Measurements from ENCODE around the gene FGF4.
"Not testable (repeated sequence)": the region's sequence is repeated elsewhere in the genome, so short reads cannot be mapped to it uniquely, and the experiment has no call there.

The FGF4 gene

GRCh38 chr11:69765498-69765995 is 9.6 kb downstream of the FGF4 start:
- DNase-seq, result no peak

GRCh38 chr11:69764918-69765317 is 10.2 kb downstream of the FGF4 start:
- DNase-seq, result not testable (repeated sequence)

- DNase-seq, result no peak
These were observed 14.8 kb downstream of the FGF4 start for GRCh38 chr11:69760319-69760718.

GRCh38 chr11:69752890-69753289 is 22.3 kb downstream of the FGF4 start:
- no peak for DNase-seq

GRCh38 chr11:69750875-69751597 is 24.1 kb downstream of the FGF4 start:
- no peak for DNase-seq

GRCh38 chr11:69750108-69750850 is 24.9 kb downstream of the FGF4 start:
- no peak for DNase-seq

GRCh38 chr11:69748637-69749036 is 26.5 kb downstream of the FGF4 start:
- DNase-seq, result no peak

- no peak for DNase-seq
These were observed 28.1 kb downstream of the FGF4 start for GRCh38 chr11:69746752-69747742.

GRCh38 chr11:69746140-69746539 is 29.0 kb downstream of the FGF4 start:
- DNase-seq, result no peak

- no peak for DNase-seq
These were observed 29.9 kb downstream of the FGF4 start for GRCh38 chr11:69745201-69745600.

- no peak for DNase-seq
These were observed 30.7 kb downstream of the FGF4 start for GRCh38 chr11:69744435-69744834.

- DNase-seq, result no peak
These were observed 40.3 kb downstream of the FGF4 start for GRCh38 chr11:69734841-69735240.

- DNase-seq, result no peak
These were observed 40.8 kb downstream of the FGF4 start for GRCh38 chr11:69734367-69734766.

- DNase-seq, result no peak
These were observed 42.2 kb downstream of the FGF4 start for GRCh38 chr11:69732910-69733309.

GRCh38 chr11:69731110-69731509 is 44.0 kb downstream of the FGF4 start:
- no peak for DNase-seq

GRCh38 chr11:69730500-69730899 is 44.6 kb downstream of the FGF4 start:
- no peak for DNase-seq

- no peak for DNase-seq
These were observed 45.9 kb downstream of the FGF4 start for GRCh38 chr11:69729252-69729651.

- no peak for DNase-seq
These were observed 47.9 kb downstream of the FGF4 start for GRCh38 chr11:69727266-69727665.

- DNase-seq, result no peak
These were observed 48.7 kb downstream of the FGF4 start for GRCh38 chr11:69726481-69726880.

- DNase-seq, result no peak
These were observed 49.1 kb downstream of the FGF4 start for GRCh38 chr11:69726019-69726418.

GRCh38 chr11:69721745-69722144 is 53.4 kb downstream of the FGF4 start:
- DNase-seq, result no peak

- DNase-seq, result no peak
These were observed 54.0 kb downstream of the FGF4 start for GRCh38 chr11:69721106-69721505.
